ENCODE measurements around the gene GAL3ST1. TPM values are rescaled to one million over a fixed set of nuclear protein-coding genes. Genes with fewer than 3 reads are reported as not detected.
"Not testable (repeated sequence)": the region's sequence is repeated elsewhere in the genome, so short reads cannot be mapped to it uniquely, and the experiment has no call there.

The GAL3ST1 gene
- polyA plus RNA-seq, 1 experiment, result not detected

GRCh38 chr22:30555282-30556210, 18.9 kb downstream of the GAL3ST1 start:
- DNase-seq (ENCODE audit: low read depth), result no peak
- POLR2A ChIA-PET, result no interaction called here
- Histone ChIP-seq H3K27me3 (ENCODE audit: control insufficient read depth, insufficient read depth, low read length) (peaks cover 5% of the 10 kb centered on the region; the same call in 1 of the 2 replicates), H3K4me3 (ENCODE audit: low read depth, low read length) (no peak overlapping the region), H3K36me3 (ENCODE audit: control insufficient read depth, insufficient read depth, low read length) (no peaks in the 10 kb centered on the region)
- CTCF ChIA-PET, result interaction anchor here (0.8 to 1.4 kb wide), 2 partner anchors 8 to 81 kb away, joined by 3 read pairs; partner anchors contain the start of gene SLC35E4
- no peak for TF ChIP-seq CTCF (IDR thresholded peaks at IDR 0.05; ENCODE audit: insufficient read depth, low read depth, low read length)

- ChIA-PET POLR2A (no interaction called here), CTCF (no interaction called here)
- Histone ChIP-seq H3K27me3 (ENCODE audit: control insufficient read depth, insufficient read depth, low read length) (peaks cover 10% of the 10 kb centered on the region), H3K4me3 (ENCODE audit: low read depth, low read length) (no peak overlapping the region), H3K36me3 (ENCODE audit: control insufficient read depth, insufficient read depth, low read length) (no peaks in the 10 kb centered on the region)
- DNase-seq (ENCODE audit: low read depth), result no peak
- TF ChIP-seq CTCF (IDR thresholded peaks at IDR 0.05; ENCODE audit: insufficient read depth, low read depth, low read length), result no peak
These were observed 20.5 kb downstream of the GAL3ST1 start for GRCh38 chr22:30553971-30554370.

- CTCF ChIA-PET, result no interaction called here
These were observed 21.7 kb downstream of the GAL3ST1 start for GRCh38 chr22:30552719-30553118.

GRCh38 chr22:30551813-30552212, 22.7 kb downstream of the GAL3ST1 start:
- DNase-seq (ENCODE audit: low read depth); H3K4me3 ChIP-seq (ENCODE audit: low read depth, low read length); POLR2A ChIA-PET; CTCF ChIA-PET; H3K36me3 ChIP-seq (ENCODE audit: control insufficient read depth, insufficient read depth, low read length): not testable (repeated sequence)
- H3K27me3 ChIP-seq (ENCODE audit: control insufficient read depth, insufficient read depth, low read length), result peaks cover 15% of the 10 kb centered on the region

More at GRCh38 chr22:30552719-30553118, 21.7 kb downstream of the GAL3ST1 start:
- no peak for TF ChIP-seq CTCF (IDR thresholded peaks at IDR 0.05; ENCODE audit: insufficient read depth, low read depth, low read length)
- peaks cover 11% of the 10 kb centered on the region for H3K27me3 ChIP-seq (ENCODE audit: control insufficient read depth, insufficient read depth, low read length)
- no peaks in the 10 kb centered on the region for H3K36me3 ChIP-seq (ENCODE audit: control insufficient read depth, insufficient read depth, low read length)
- H3K4me3 ChIP-seq (ENCODE audit: low read depth, low read length), result no peak overlapping the region
- DNase-seq (ENCODE audit: low read depth), result no peak
- POLR2A ChIA-PET, result no interaction called here

- H3K27me3 ChIP-seq (ENCODE audit: control insufficient read depth, insufficient read depth, low read length), result peaks cover 20% of the 10 kb centered on the region
- H3K4me3 ChIP-seq (ENCODE audit: low read depth, low read length), result no peak overlapping the region
- DNase-seq (ENCODE audit: low read depth), result no peak
- ChIA-PET POLR2A (no interaction called here), CTCF (interaction anchor here (0.7 to 1.2 kb wide), 2 partner anchors 9 to 15 kb away, joined by 3 read pairs; no protein-coding TSS in a partner anchor)
- no peak for TF ChIP-seq CTCF (IDR thresholded peaks at IDR 0.05; ENCODE audit: insufficient read depth, low read depth, low read length)
- H3K36me3 ChIP-seq (ENCODE audit: control insufficient read depth, insufficient read depth, low read length), result no peaks in the 10 kb centered on the region
These were observed 27.3 kb downstream of the GAL3ST1 start for GRCh38 chr22:30547188-30547587.
